Nasal cavity respiratory epithelium epithelial cell of viscerocranial mucosa (primary cell): ENCODE data around the gene MRLN. TPM values are rescaled to one million over a fixed set of nuclear protein-coding genes. Genes with fewer than 3 reads are reported as not detected.

Experiments
- total RNA-seq: library from RNA; depleted of rRNA; stranded (reverse); fragments of >200 nt; gene quantifications from 2 replicates; pipeline ENCODE4 v1.2.3, GENCODE V29; 2014

Gene MRLN
- total RNA-seq = not detected in 2 replicates

DNA sequence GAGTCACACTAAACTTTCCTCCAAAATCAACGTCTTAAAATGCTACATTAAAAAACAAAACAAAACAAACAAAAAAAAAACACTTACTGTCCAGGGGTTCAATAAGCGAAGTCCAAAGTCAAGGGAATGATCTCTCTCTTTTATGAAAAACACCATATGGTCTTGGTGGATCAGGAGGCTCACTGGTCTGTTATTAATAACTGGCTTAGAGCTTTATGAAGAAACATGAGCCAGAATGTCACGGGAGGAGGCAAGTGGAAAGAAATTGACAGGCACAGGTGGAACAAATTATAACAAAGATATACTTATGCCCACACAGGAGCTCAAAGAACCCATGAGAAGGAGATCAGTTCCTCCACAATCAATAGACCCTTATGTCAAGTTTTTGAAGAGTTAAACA is at the start of gene MRLN:
Gene MRLN, minus strand, starts transcription at position 189 of the 400 bp plus-strand sequence.

DNA sequence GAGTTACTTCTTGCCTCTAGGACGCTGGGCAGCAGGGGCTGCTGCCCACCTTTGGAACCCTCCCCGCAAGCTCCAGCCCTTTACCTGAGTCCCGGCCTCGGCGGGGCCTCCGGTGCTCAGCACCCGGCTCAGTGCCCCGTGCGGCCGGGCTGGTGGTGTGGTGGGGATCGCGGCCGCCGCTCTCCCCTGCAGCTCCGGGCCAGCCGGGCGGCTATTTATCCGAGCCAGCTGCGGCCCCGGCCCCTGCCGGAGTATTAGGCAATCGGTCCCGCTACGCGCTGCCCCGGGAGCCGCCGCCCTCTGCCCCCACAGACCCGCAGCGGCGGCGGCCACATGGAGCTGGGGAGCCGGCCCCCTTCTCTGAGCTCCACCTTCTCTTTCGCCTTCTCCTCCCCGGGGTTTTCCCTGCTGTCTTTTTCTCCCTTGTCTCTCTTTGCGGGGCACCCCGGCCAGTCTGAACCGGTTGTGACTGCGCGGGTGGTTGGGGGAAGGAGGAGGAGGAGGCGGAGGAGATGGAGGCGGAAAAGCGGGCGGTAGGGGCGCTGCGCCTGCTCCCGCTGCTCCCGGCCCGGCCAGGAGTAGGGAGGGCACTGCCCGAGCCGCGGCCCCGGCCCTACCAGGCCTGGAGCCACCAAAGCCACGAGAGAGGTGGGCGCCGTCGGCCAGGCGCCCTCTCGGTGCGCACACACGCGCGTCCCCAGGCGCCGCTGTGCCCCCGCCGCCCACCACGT is 43.7 kb downstream of the MRLN start, which contains the start of gene SLC16A9:
Gene SLC16A9, minus strand, starts transcription at position 456 of the 731 bp plus-strand sequence. CDS start 25,559 bp downstream, outside the sequence.

Other genes starting within 250 kb of the MRLN start
- gene SLC16A9, start 43.6 kb downstream of the MRLN start, total RNA-seq = 2.4 and 3.7 TPM in 2 replicates
- 53.0 and 74.2 TPM in 2 replicates for gene CCDC6, start 153.1 kb upstream of the MRLN start, total RNA-seq